HTR-8/SVneo (cell line): ENCODE data around the gene RAB44.

Experiments used
- DNase-seq: peaks from one replicate; pipeline ENCODE4 v3.0.0; 2011; ENCODE audit warnings: low spot score, mixed read lengths; ENCODE audit not compliant: insufficient read length
- FAIRE-seq: peaks from 2 replicates; lab custom pipeline; 2011; peaks lifted over from hg19 to GRCh38; lab: Jason Lieb, UNC

The RAB44 gene

GRCh38 chr6:36724514-36725390, 27.1 kb downstream of the RAB44 start:
- FAIRE-seq (peak; percentile 63), DNase-seq (peak; percentile 83)

GRCh38 chr6:36725581-36725980, 28.0 kb downstream of the RAB44 start:
- FAIRE-seq (no peak), DNase-seq (no peak)

GRCh38 chr6:36727505-36728021, 29.9 kb downstream of the RAB44 start:
- FAIRE-seq (no peak), DNase-seq (no peak)

- FAIRE-seq (no peak), DNase-seq (no peak)
Measured at GRCh38 chr6:36728289-36729160, 30.9 kb downstream of the RAB44 start.

GRCh38 chr6:36729161-36729524, 31.5 kb downstream of the RAB44 start:
- FAIRE-seq (no peak), DNase-seq (peak; percentile 25)

GRCh38 chr6:36730424-36731380, 33.1 kb downstream of the RAB44 start:
- no peak for FAIRE-seq
- no peak for DNase-seq

- FAIRE-seq (no peak), DNase-seq (no peak)
Measured at GRCh38 chr6:36731622-36732310, 34.1 kb downstream of the RAB44 start.

- DNase-seq (no peak), FAIRE-seq (no peak)
Measured at GRCh38 chr6:36733300-36733699, 35.7 kb downstream of the RAB44 start.

GRCh38 chr6:36734486-36735060, 36.9 kb downstream of the RAB44 start:
- no peak for FAIRE-seq
- DNase-seq: no peak

- FAIRE-seq: no peak
- peak; percentile 55 for DNase-seq
Measured at GRCh38 chr6:36735110-36736071, 37.8 kb downstream of the RAB44 start.

GRCh38 chr6:36737043-36737785, 39.6 kb downstream of the RAB44 start:
- DNase-seq (no peak), FAIRE-seq (peak; percentile 72)

- no peak for FAIRE-seq
Measured at GRCh38 chr6:36738108-36738507, 40.5 kb downstream of the RAB44 start.

GRCh38 chr6:36739947-36740817, 42.6 kb downstream of the RAB44 start:
- DNase-seq (no peak), FAIRE-seq (peak; percentile 46)

More at GRCh38 chr6:36738108-36738507, 40.5 kb downstream of the RAB44 start:
- no peak for DNase-seq

GRCh38 chr6:36740818-36741179, 43.2 kb downstream of the RAB44 start:
- FAIRE-seq: no peak
- DNase-seq: no peak

- FAIRE-seq (no peak), DNase-seq (no peak)
Measured at GRCh38 chr6:36742146-36742545, 44.5 kb downstream of the RAB44 start.

GRCh38 chr6:36743032-36743431, 45.4 kb downstream of the RAB44 start:
- FAIRE-seq (no peak), DNase-seq (no peak)
